Stimulated activated CD4-positive, alpha-beta T cell treated with anti-CD3 and anti-CD28 coated beads, Interleukin-1b, Interleukin-23, amount 100 ng/mL, for 24 hours (primary cell): ENCODE data around the gene TRAK1.

Experiments used
- DNase-seq, 4 experiments: peaks; one replicate each; pipeline ENCODE4 v3.0.0-alpha.2; 2020; ENCODE audit warnings: low read depth in 4 of 4, low spot score in 1 of 4

TRAK1 gene

GRCh38 chr3:42068303-42069088 lies 22.7 kb upstream of the TRAK1 start:
- no peak for DNase-seq

GRCh38 chr3:42070089-42070488 lies 21.1 kb upstream of the TRAK1 start:
- no peak for DNase-seq

- no peak for DNase-seq
Observed at GRCh38 chr3:42070524-42070923, 20.6 kb upstream of the TRAK1 start.

- no peak for DNase-seq
Observed at GRCh38 chr3:42071904-42072812, 19.0 kb upstream of the TRAK1 start.

- DNase-seq: no peak
Observed at GRCh38 chr3:42072831-42073301, 18.3 kb upstream of the TRAK1 start.

GRCh38 chr3:42077785-42078184 lies 13.4 kb upstream of the TRAK1 start:
- DNase-seq: no peak

GRCh38 chr3:42078677-42079076 lies 12.5 kb upstream of the TRAK1 start:
- DNase-seq: no peak

GRCh38 chr3:42079701-42080452 lies 11.3 kb upstream of the TRAK1 start:
- no peak for DNase-seq

GRCh38 chr3:42080453-42080872 lies 10.7 kb upstream of the TRAK1 start:
- DNase-seq: no peak

- DNase-seq: no peak
Observed at GRCh38 chr3:42081838-42082473, 9.2 kb upstream of the TRAK1 start.

- DNase-seq: no peak
Observed at GRCh38 chr3:42084586-42084985, 6.6 kb upstream of the TRAK1 start.

GRCh38 chr3:42085641-42086376 lies 5.3 kb upstream of the TRAK1 start:
- no peak for DNase-seq

- no peak for DNase-seq
Observed at GRCh38 chr3:42088803-42089530, 2.2 kb upstream of the TRAK1 start.

GRCh38 chr3:42092006-42092405 lies 849 bp downstream of the TRAK1 start:
- DNase-seq: no peak

- no peak for DNase-seq
Observed at GRCh38 chr3:42094128-42094527, 3.0 kb downstream of the TRAK1 start.

GRCh38 chr3:42094691-42095391 lies 3.7 kb downstream of the TRAK1 start:
- DNase-seq: no peak

- no peak for DNase-seq
Observed at GRCh38 chr3:42095540-42095939, 4.4 kb downstream of the TRAK1 start.

GRCh38 chr3:42096796-42097565 lies 5.8 kb downstream of the TRAK1 start:
- peak in 1 of 4 experiments; percentile 13 for DNase-seq
